GM23248 (cell line): ENCODE measurements around the gene P2RY8. TPM values are rescaled to one million over a fixed set of nuclear protein-coding genes. Genes with fewer than 3 reads are reported as not detected.
"Not testable (repeated sequence)": the region's sequence is repeated elsewhere in the genome, so short reads cannot be mapped to it uniquely, and the experiment has no call there.

Source experiments
- DNase-seq: peaks from one replicate; pipeline ENCODE4 v3.0.0-alpha.2; 2015
- H2AFZ ChIP-seq: fragments of 200-600 bp; sonication (generic); 2 replicates; pipeline ENCODE4 v1.6.1; 2016; ENCODE audit warnings: antibody characterized with exemption
- H3F3A ChIP-seq: fragments of 200-600 bp; sonication (generic); 2 replicates; pipeline ENCODE4 v1.6.1; 2016; ENCODE audit warnings: mild to moderate bottlenecking, antibody characterized with exemption, mixed run types; ENCODE audit not compliant: insufficient read depth
- H3K27ac ChIP-seq: fragments of 200-600 bp; sonication (generic); 2 replicates; pipeline ENCODE4 v1.5.1; 2016; ENCODE audit warnings: mild to moderate bottlenecking
- H3K27me3 ChIP-seq: fragments of 200-600 bp; sonication (generic); replicated peaks from 2 replicates; pipeline ENCODE4 v1.6.1; 2016; ENCODE audit warnings: mild to moderate bottlenecking; ENCODE audit not compliant: insufficient read depth
- H3K36me3 ChIP-seq: fragments of 200-600 bp; sonication (generic); 2 replicates; pipeline ENCODE4 v1.6.1; 2016; ENCODE audit warnings: low read depth, mild to moderate bottlenecking
- H3K4me1 ChIP-seq: fragments of 200-600 bp; sonication (generic); 2 replicates; pipeline ENCODE4 v1.6.1; 2016; ENCODE audit warnings: mild to moderate bottlenecking; ENCODE audit not compliant: insufficient read depth
- H3K4me2 ChIP-seq: fragments of 200-600 bp; sonication (generic); one replicate; pipeline ENCODE4 v1.6.1; 2016; ENCODE audit warnings: mild to moderate bottlenecking; ENCODE audit not compliant: unreplicated experiment
- H3K4me3 ChIP-seq: fragments of 200-600 bp; sonication (generic); 2 replicates; pipeline ENCODE4 v1.5.1; 2016; ENCODE audit warnings: mild to moderate bottlenecking
- H3K79me2 ChIP-seq: fragments of 200-600 bp; sonication (generic); 2 replicates; pipeline ENCODE4 v1.6.1; 2016; ENCODE audit warnings: mild to moderate bottlenecking; ENCODE audit not compliant: insufficient read depth
- H3K9ac ChIP-seq: fragments of 200-600 bp; sonication (generic); 2 replicates; pipeline ENCODE4 v1.6.1; 2016; ENCODE audit warnings: mild to moderate bottlenecking
- H3K9me2 ChIP-seq: fragments of 200-600 bp; sonication (generic); 2 replicates; pipeline ENCODE4 v1.6.1; 2016; ENCODE audit warnings: mixed run types, mild to moderate bottlenecking, moderate library complexity; ENCODE audit not compliant: insufficient read depth
- H3K9me3 ChIP-seq: fragments of 200-600 bp; sonication (generic); one replicate; pipeline ENCODE4 v1.6.1; 2017; ENCODE audit warnings: low read depth
- H4K20me1 ChIP-seq: fragments of 200-600 bp; sonication (generic); 2 replicates; pipeline ENCODE4 v1.6.0; 2016; ENCODE audit not compliant: insufficient read depth
- EZH2 ChIP-seq: fragments of 200-600 bp; sonication (generic); IDR thresholded peaks from 2 replicates; pipeline ENCODE4 v1.6.1; 2018; ENCODE audit warnings: antibody characterized with exemption, mild to moderate bottlenecking; ENCODE audit not compliant: insufficient read depth, poor library complexity, severe bottlenecking
- EZH2phosphoT487 ChIP-seq: fragments of 200-600 bp; sonication (generic); IDR thresholded peaks from 2 replicates; pipeline ENCODE4 v1.6.1; 2018; ENCODE audit warnings: antibody characterized with exemption, moderate library complexity, mild to moderate bottlenecking, low read depth; ENCODE audit not compliant: insufficient read depth
- WGBS, 2 experiments: methylation state at CpG; one replicate each; pipeline ENCODE4 v1.1.6; 2015 to 2017; ENCODE audit warnings: low lambda C conversion rate in 2 of 2, low coverage in 1 of 2; ENCODE audit errors: missing lambda C conversion rate in 2 of 2; 5-methylcytosine and 5-hydroxymethylcytosine counted together
- in situ Hi-C: fragments of 300-500 bp; cut with MboI; formaldehyde crosslinking; loops from 2 replicates; pipeline ENCODE4 v1.15.0; 2020
- polyA plus RNA-seq: library from polyadenylated mRNA; unstranded; fragments of >200 nt; fragmentation: Nextera tagmentation; extraction: Ambion mirVana; gene quantifications from 2 replicates; pipeline ENCODE4 v1.2.1, GENCODE V29; 2016
- total RNA-seq: library from RNA; depleted of rRNA; stranded (reverse); fragments of >200 nt; shearing (Covaris generic); gene quantifications from 2 replicates; pipeline ENCODE4 v1.2.3, GENCODE V29; 2014

P2RY8 gene
- total and polyA plus RNA-seq, 2 experiments from 2014 or later, result not detected

- H3K27ac ChIP-seq, result no peak overlapping the region
- H3K9me3 ChIP-seq, result no peaks in the 10 kb centered on the region
- no peak overlapping the region for H3K4me3 ChIP-seq
- H3K9me2 ChIP-seq, result no peaks in the 10 kb centered on the region
- no peaks in the 10 kb centered on the region for H4K20me1 ChIP-seq
- in situ Hi-C loops, result no loop called here
- WGBS, 2 experiments, result 99 to 100% methylated on average over 10 of the region's 10 CpGs
- H3K4me1 ChIP-seq, result no peaks in the 10 kb centered on the region
- no peak overlapping the region for H3K4me2 ChIP-seq
- H2AFZ ChIP-seq, result no peak overlapping the region
- H3K79me2 ChIP-seq, result no peaks in the 10 kb centered on the region
- TF ChIP-seq EZH2phosphoT487 (no peak), EZH2 (no peak)
- DNase-seq, result no peak
- H3K36me3 ChIP-seq, result no peaks in the 10 kb centered on the region
- no peaks in the 10 kb centered on the region for H3K27me3 ChIP-seq
- no peak overlapping the region for H3K9ac ChIP-seq
- H3F3A ChIP-seq, result no peaks in the 10 kb centered on the region
Measured at GRCh38 chrX:1430451-1430850, 106.5 kb downstream of the P2RY8 start.

GRCh38 chrX:1427756-1428155 lies 109.2 kb downstream of the P2RY8 start:
- 91 to 94% methylated on average over 26 to 32 of the region's 32 CpGs for WGBS, 2 experiments
- Histone ChIP-seq H2AFZ (no peak overlapping the region), H3K4me3 (no peak overlapping the region), H4K20me1 (no peaks in the 10 kb centered on the region), H3K4me2 (no peak overlapping the region), H3K4me1 (no peaks in the 10 kb centered on the region), H3K9ac (no peak overlapping the region), H3K9me2 (no peaks in the 10 kb centered on the region), H3K36me3 (peaks cover 2% of the 10 kb centered on the region; the same call in 1 of the 2 replicates), H3K79me2 (no peaks in the 10 kb centered on the region), H3F3A (no peaks in the 10 kb centered on the region), H3K27me3 (no peaks in the 10 kb centered on the region), H3K9me3 (no peaks in the 10 kb centered on the region), H3K27ac (no peak overlapping the region)
- TF ChIP-seq EZH2 (no peak), EZH2phosphoT487 (no peak)
- in situ Hi-C loops, result no loop called here
- no peak for DNase-seq

GRCh38 chrX:1426321-1426720 lies 110.7 kb downstream of the P2RY8 start:
- H3K79me2 ChIP-seq, H4K20me1 ChIP-seq, H3K36me3 ChIP-seq, H3K4me1 ChIP-seq, DNase-seq, H3K4me3 ChIP-seq, H3K9ac ChIP-seq, H3K4me2 ChIP-seq, H3K27me3 ChIP-seq, H2AFZ ChIP-seq, H3K9me3 ChIP-seq, H3K9me2 ChIP-seq, H3F3A ChIP-seq, in situ Hi-C loops, H3K27ac ChIP-seq: not testable (repeated sequence)
- WGBS, 2 experiments, result 86 to 89% methylated on average over 16 of the region's 16 CpGs

GRCh38 chrX:1425381-1425780 lies 111.6 kb downstream of the P2RY8 start:
- peaks cover 7% of the 10 kb centered on the region; the same call in 1 of the 2 replicates for H3K36me3 ChIP-seq
- TF ChIP-seq EZH2 (no peak), EZH2phosphoT487 (no peak)

More at GRCh38 chrX:1425381-1425780, 111.6 kb downstream of the P2RY8 start:
- Histone ChIP-seq H4K20me1 (no peaks in the 10 kb centered on the region), H3K9me2 (no peaks in the 10 kb centered on the region), H3K79me2 (no peaks in the 10 kb centered on the region), H3K27me3 (no peaks in the 10 kb centered on the region), H2AFZ (no peak overlapping the region), H3F3A (no peaks in the 10 kb centered on the region), H3K4me2 (no peak overlapping the region), H3K27ac (no peak overlapping the region), H3K4me3 (no peak overlapping the region), H3K9ac (no peak overlapping the region), H3K9me3 (no peaks in the 10 kb centered on the region), H3K4me1 (no peaks in the 10 kb centered on the region)
- WGBS, 2 experiments, result 72 to 76% methylated on average over 10 of the region's 10 CpGs
- no peak for DNase-seq
- in situ Hi-C loops, result no loop called here
